ENCODE data around the gene RTCA. TPM values are rescaled to one million over a fixed set of nuclear protein-coding genes. Genes with fewer than 3 reads are reported as not detected.

RTCA gene
- total and polyA plus RNA-seq, 2 experiments from 2014 or later: 37.2 to 38.9 TPM

DNA sequence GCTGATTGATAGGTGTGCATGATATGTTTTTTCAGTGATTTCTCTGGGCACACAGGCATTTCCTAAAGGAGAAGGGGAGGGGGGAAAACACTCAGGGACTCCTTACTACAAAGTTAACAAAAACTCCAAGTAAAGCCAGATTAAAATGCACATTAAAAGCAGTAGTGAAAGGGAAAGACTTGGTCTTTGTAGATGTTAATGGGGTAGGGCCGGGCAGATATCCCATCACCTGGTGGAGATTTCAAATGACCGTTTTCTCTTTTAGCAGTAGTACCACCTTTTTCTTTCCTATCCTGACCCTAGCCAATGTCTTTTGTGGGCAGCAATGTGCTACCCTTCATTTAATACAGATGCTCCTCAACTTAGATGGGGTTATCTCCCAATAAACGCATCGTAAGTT lies 32.5 kb downstream of the RTCA start:
- Histone ChIP-seq H3K36me3 (replicated peaks; ENCODE audit: insufficient read depth, low read depth) (no peaks in the 10 kb centered on the region), H3K4me1 (ENCODE audit: insufficient read depth) (no peaks in the 10 kb centered on the region), H3K9me3 (ENCODE audit: low read depth) (no peaks in the 10 kb centered on the region), H4K20me1 (ENCODE audit: insufficient read depth, poor library complexity, severe bottlenecking) (no peaks in the 10 kb centered on the region), H3K27ac (no peak overlapping the region), H3K4me2 (no peak overlapping the region), H3K4me3 (no peak overlapping the region), H3K79me2 (no peaks in the 10 kb centered on the region), H3K9me2 (replicated peaks; ENCODE audit: insufficient read depth) (no peaks in the 10 kb centered on the region), H3K27me3 (no peaks in the 10 kb centered on the region), H2AFZ (no peak overlapping the region)
- TF ChIP-seq, protein P1, sequence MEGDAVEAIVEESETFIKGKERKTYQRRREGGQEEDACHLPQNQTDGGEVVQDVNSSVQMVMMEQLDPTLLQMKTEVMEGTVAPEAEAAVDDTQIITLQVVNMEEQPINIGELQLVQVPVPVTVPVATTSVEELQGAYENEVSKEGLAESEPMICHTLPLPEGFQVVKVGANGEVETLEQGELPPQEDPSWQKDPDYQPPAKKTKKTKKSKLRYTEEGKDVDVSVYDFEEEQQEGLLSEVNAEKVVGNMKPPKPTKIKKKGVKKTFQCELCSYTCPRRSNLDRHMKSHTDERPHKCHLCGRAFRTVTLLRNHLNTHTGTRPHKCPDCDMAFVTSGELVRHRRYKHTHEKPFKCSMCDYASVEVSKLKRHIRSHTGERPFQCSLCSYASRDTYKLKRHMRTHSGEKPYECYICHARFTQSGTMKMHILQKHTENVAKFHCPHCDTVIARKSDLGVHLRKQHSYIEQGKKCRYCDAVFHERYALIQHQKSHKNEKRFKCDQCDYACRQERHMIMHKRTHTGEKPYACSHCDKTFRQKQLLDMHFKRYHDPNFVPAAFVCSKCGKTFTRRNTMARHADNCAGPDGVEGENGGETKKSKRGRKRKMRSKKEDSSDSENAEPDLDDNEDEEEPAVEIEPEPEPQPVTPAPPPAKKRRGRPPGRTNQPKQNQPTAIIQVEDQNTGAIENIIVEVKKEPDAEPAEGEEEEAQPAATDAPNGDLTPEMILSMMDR (IDR thresholded peaks at IDR 0.05; ENCODE audit: poor library complexity): no peak
- no peak for TF ChIP-seq EZH2phosphoT487 (IDR thresholded peaks at IDR 0.05; ENCODE audit: low read depth, severe bottlenecking, unreplicated experiment)
- no peak for TF ChIP-seq EZH2 (IDR thresholded peaks at IDR 0.05; ENCODE audit: borderline replicate concordance)
- WGBS (ENCODE audit: low lambda C conversion rate, missing lambda C conversion rate): 82% methylated on average over 4 of the region's 4 CpGs
- no peak for DNase-seq (ENCODE audit: low spot score)

DNA sequence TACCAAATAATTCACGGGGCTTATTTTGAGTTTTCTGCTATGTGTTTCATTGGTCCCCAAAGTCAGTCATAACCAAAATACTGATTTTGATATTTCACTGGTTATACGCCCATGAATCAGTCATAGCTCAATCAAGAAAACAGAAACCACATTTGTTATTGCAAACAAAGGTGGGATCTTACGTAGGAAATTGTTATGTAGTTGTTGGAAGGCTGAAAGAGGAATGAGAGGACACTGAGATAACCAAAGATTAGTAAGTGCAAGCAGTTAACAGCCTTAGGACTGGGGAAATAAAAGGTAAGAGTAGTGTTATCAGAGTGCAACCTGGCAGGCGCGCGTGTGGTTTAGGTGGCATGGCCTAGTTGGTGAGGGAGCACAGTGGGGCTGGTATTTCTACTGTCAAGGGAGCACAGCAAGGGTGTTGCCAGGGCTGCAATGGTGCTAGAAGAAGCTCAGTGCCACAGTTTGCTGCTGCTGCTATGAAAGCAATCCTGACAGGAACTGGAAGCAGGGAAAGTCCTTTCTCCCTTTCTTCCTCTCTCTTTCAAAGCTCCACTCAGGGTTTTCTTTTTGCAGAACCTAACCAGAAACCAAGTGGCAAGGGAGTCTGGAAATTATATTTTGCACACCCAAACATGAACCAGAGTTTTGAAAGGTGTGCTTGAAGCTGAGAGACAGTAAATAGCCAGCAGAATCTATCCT lies 33.7 kb downstream of the RTCA start:
- no peak overlapping the region for H3K27ac ChIP-seq
- no peaks in the 10 kb centered on the region for H3K9me3 ChIP-seq (ENCODE audit: low read depth)
- no peaks in the 10 kb centered on the region for H3K4me1 ChIP-seq (ENCODE audit: insufficient read depth)
- no peaks in the 10 kb centered on the region for H3K36me3 ChIP-seq (replicated peaks; ENCODE audit: insufficient read depth, low read depth)
- H3K9me2 ChIP-seq (replicated peaks; ENCODE audit: insufficient read depth): no peaks in the 10 kb centered on the region
- H4K20me1 ChIP-seq (ENCODE audit: insufficient read depth, poor library complexity, severe bottlenecking): no peaks in the 10 kb centered on the region
- DNase-seq (ENCODE audit: low spot score): no peak
- 64% methylated on average over 6 of the region's 6 CpGs for WGBS (ENCODE audit: low lambda C conversion rate, missing lambda C conversion rate)
- H3K4me2 ChIP-seq: no peak overlapping the region
- no peak overlapping the region for H3K4me3 ChIP-seq
- H3K27me3 ChIP-seq: no peaks in the 10 kb centered on the region
- no peak overlapping the region for H2AFZ ChIP-seq
- no peaks in the 10 kb centered on the region for H3K79me2 ChIP-seq
- TF ChIP-seq, protein P1 (IDR thresholded peaks at IDR 0.05; ENCODE audit: poor library complexity): no peak
- TF ChIP-seq EZH2 (IDR thresholded peaks at IDR 0.05; ENCODE audit: borderline replicate concordance) (no peak), EZH2phosphoT487 (IDR thresholded peaks at IDR 0.05; ENCODE audit: low read depth, severe bottlenecking, unreplicated experiment) (no peak)

DNA sequence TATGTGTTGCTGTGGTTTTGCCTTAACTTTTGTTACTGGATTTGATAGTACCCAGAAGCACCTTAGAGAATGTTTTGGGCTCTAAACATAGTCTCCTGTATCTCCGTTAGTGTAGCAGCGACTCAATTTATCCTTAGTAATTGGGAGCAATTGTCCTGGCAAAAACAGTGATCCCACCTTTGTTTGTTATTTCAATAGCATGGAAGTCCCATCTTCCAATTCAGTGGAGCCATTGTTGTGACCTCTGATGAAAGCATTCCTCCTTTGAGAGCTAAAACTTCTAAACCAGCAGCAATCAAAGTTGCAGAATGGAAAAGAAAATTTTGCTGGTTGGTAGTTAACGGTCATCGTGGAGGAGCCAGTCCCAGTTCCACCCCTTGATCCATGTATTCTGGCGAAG lies 34.7 kb downstream of the RTCA start:
- H3K79me2 ChIP-seq: no peaks in the 10 kb centered on the region
- H3K4me1 ChIP-seq (ENCODE audit: insufficient read depth): no peaks in the 10 kb centered on the region
- no peak overlapping the region for H2AFZ ChIP-seq
- no peak overlapping the region for H3K27ac ChIP-seq
- H3K9me3 ChIP-seq (ENCODE audit: low read depth): no peaks in the 10 kb centered on the region
- no peak overlapping the region for H3K4me2 ChIP-seq
- no peaks in the 10 kb centered on the region for H3K36me3 ChIP-seq (replicated peaks; ENCODE audit: insufficient read depth, low read depth)
- TF ChIP-seq, protein P1 (IDR thresholded peaks at IDR 0.05; ENCODE audit: poor library complexity): no peak
- TF ChIP-seq EZH2phosphoT487 (IDR thresholded peaks at IDR 0.05; ENCODE audit: low read depth, severe bottlenecking, unreplicated experiment) (no peak), EZH2 (IDR thresholded peaks at IDR 0.05; ENCODE audit: borderline replicate concordance) (no peak)
- H3K9me2 ChIP-seq (replicated peaks; ENCODE audit: insufficient read depth): no peaks in the 10 kb centered on the region
- H4K20me1 ChIP-seq (ENCODE audit: insufficient read depth, poor library complexity, severe bottlenecking): no peaks in the 10 kb centered on the region
- H3K4me3 ChIP-seq: no peak overlapping the region
- WGBS (ENCODE audit: low lambda C conversion rate, missing lambda C conversion rate): 91% methylated on average over 5 of the region's 5 CpGs
- H3K27me3 ChIP-seq: no peaks in the 10 kb centered on the region
- DNase-seq (ENCODE audit: low spot score): no peak
